GM12873 (cell line): ENCODE measurements around the gene ZNF771.
A peak's percentile ranks its signal among the peaks of the same experiment; 100 is the strongest.

Experiments
- TF ChIP-seq, protein P1 (sequence below): IDR thresholded peaks from 2 replicates; pipeline ENCODE4 v1.5.1; 2012; ENCODE audit warnings: low read depth, mild to moderate bottlenecking, moderate library complexity, low read length, control low read depth; ENCODE audit not compliant: insufficient read depth; ENCODE audit errors: missing control alignments

The ZNF771 gene

DNA sequence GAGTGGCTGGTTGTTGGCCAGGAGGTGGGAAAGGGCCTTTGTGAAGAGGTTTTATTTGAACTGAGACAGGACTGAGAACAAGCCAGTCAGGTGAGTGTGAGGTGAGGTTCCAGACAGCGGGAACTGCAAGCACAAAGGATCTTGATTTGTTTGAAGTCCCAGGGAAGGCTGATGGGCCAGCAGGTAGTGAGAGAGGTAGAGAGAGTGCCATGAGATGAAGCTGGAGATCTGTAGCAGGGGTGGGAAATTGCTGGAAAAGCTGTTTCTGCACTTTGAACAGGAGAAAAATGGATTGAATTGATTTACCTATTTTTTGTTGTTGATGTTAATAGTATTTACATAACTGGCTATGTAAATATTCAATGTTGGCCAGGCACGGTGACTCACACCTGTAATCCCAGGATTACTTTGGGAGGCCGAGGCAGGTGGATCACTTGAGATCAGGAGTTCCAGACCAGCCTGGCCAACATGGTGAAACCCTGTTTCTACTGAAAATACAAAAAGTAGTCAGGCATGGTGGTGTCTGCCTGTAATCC is 30.2 kb downstream of the ZNF771 start:
- TF ChIP-seq, protein P1, sequence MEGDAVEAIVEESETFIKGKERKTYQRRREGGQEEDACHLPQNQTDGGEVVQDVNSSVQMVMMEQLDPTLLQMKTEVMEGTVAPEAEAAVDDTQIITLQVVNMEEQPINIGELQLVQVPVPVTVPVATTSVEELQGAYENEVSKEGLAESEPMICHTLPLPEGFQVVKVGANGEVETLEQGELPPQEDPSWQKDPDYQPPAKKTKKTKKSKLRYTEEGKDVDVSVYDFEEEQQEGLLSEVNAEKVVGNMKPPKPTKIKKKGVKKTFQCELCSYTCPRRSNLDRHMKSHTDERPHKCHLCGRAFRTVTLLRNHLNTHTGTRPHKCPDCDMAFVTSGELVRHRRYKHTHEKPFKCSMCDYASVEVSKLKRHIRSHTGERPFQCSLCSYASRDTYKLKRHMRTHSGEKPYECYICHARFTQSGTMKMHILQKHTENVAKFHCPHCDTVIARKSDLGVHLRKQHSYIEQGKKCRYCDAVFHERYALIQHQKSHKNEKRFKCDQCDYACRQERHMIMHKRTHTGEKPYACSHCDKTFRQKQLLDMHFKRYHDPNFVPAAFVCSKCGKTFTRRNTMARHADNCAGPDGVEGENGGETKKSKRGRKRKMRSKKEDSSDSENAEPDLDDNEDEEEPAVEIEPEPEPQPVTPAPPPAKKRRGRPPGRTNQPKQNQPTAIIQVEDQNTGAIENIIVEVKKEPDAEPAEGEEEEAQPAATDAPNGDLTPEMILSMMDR, result no peak

DNA sequence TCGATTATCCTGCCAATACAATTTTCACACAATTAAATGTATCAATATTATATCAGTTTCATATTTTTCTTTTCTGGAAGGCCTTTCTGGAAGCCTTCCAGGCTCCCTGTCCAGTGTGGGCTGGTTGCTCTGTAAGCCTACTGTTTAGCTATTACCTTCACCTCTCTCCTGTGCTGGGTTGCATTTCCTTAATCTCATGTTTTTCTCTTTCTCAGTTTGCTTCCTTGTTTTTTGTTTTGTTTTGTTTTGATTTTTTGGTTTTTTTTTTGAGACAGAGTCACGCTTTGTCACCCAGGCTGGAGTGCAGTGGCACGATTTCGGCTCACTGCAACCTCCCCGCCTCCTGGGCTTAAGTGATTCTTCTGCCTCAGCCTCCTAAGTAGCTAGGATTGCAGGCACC is 31.4 kb downstream of the ZNF771 start:
- TF ChIP-seq, protein P1, result no peak

DNA sequence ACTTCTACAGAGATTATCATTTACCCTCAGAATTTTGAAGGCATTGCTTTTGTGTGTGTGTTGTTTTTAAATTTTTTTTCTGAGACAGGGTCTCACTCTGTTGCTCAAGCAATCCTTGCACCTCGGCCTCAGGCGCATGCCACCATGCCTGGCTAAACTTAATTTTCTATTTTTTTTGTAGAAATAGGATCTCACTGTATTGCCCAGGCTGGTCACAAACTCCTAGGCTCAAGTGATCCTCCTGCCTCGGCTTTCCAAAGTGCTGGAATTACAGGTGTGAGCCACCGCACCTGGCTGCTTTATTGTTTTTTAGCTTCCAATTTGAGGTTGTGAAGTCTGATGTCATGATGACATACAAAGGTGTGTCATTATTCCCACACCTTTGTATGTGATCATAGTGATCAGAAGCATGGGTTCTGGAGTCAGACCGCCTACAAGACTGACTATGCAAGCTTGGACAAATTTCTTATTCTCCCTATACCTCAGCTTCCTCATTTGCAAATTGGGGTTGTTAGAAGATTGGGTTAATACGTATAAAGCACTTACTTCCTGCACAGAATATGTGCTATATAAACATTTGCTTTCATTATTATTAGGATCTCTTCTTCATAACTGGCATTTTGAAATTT is 32.4 kb downstream of the ZNF771 start:
- TF ChIP-seq, protein P1, result no peak

DNA sequence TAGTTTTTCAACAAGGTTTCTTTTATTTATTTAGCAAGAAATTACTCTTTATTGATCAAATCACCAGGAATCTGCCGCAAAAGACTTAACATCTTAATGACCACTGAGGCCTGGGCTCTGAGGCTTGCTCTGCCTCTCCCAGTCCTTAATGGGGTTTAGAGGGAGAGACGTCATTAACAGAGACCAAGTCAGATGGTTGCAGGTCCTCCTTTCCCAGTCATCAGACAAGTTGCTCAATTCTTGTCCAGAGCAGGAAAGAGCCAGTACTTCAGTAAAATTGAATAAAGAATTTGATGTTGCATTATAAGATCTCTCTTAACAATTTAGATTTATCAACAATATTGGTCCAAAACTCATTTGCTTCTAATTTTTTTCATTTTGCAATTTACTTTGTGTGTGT is 36.2 kb downstream of the ZNF771 start:
- TF ChIP-seq, protein P1, result no peak

DNA sequence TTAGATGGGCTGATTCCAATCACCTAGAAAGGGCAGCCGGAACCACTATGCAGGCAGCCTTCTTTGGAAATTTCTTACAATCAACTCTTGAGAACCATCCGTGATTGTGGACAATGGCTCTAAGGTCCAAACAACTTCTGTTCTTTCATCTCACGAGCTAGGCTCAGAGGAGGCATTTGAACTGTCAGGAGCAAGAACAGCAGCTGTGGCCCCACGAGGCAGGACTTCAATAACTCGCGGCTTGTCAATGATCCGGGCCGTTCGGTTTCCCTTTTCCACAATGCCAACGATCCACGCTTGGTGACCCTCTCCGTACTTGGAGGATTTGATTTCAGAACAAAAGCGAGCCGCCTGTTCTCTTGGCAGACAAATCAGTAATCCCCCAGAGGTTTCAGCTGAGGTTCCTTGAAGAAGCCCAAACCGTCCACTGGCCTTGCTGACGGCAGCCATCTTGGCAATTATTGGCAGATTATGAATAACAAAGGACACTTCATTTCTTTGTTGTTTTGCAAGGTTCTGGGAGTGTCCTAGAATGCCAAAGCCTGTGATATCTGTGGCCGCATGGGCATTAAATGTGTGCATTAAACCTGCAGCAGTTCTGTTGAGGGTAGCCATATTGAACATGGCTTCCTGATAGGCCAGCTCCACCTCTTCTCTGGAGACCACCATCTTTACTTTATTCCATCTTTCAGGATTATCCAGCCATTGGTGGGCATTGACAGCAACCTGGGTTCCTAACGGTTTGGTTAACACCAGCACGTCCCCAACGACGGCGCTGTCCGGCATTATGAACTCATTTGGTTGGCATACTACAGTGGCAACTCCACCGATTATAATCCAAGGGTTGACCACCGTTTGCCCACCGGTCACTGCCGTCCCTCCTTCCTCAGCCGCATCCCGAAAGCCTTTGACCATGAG is 37.1 kb downstream of the ZNF771 start:
- TF ChIP-seq, protein P1, result no peak

DNA sequence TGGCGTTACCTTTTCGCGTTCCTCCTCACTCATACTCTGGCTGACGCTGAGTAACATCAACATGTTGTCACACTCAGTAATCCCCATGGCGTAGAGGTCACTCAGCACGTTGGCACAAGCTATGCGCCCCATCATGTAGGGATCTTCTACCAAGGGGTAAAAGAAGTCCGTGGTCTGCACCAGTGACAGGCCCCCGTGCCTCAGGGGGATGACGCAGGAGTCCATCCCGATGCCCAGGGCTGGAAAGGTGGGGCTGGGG is 37.7 kb downstream of the ZNF771 start:
- TF ChIP-seq, protein P1, result no peak

DNA sequence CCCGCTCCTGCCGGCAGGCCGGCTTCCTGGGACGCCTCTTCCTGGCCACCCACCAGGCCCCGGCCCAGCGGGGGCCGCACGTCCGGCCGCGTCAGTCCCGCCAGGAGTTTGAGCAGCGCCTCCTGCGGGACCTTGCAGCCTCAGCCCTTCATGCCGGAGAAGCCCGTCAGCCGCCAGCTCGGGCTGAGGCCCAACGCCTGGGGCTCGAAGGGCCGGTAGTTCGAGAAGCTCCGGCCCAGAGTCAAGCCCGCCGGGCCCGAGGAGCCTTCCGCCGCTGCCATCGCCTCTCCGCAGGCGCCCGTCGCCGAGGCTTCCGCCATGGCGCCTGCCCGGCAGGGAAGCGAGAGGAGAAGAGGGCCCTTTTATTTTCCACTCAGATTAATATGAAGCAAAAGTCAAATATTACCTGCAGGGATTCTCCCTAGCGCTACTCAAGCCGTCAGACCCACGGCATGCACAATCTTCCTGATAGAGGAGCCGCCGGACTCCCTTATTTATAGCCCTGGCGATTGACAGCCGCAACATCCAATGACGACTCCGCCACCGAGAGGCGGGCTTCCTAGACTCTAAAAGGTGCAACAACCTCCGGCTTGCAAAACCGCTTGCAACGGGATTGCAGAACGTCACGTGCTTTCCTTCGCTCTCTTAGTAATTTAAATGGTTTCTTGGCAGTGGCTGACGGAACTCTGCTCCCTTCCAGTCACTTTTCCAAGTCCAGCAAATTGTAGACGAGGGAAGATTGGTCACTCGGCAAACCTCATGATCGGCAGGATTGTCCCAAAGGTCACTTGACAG is 38.2 kb downstream of the ZNF771 start, which contains the start of gene SEPHS2:
SEPHS2 (minus strand) TSS at position 467 of the 795 bp plus-strand sequence; CDS start at position 320, 147 bp downstream.
- TF ChIP-seq, protein P1, result peak; percentile 46
